COLO668 (cell line): ENCODE measurements around the gene ESF1.
"Not testable (repeated sequence)": the region's sequence is repeated elsewhere in the genome, so short reads cannot be mapped to it uniquely, and the experiment has no call there.

Source experiments
- DNase-seq: peaks from one replicate; lab custom pipeline; 2025; ENCODE audit not compliant: unreplicated experiment; lab: John Stamatoyannopoulos, UW

Gene ESF1

DNA sequence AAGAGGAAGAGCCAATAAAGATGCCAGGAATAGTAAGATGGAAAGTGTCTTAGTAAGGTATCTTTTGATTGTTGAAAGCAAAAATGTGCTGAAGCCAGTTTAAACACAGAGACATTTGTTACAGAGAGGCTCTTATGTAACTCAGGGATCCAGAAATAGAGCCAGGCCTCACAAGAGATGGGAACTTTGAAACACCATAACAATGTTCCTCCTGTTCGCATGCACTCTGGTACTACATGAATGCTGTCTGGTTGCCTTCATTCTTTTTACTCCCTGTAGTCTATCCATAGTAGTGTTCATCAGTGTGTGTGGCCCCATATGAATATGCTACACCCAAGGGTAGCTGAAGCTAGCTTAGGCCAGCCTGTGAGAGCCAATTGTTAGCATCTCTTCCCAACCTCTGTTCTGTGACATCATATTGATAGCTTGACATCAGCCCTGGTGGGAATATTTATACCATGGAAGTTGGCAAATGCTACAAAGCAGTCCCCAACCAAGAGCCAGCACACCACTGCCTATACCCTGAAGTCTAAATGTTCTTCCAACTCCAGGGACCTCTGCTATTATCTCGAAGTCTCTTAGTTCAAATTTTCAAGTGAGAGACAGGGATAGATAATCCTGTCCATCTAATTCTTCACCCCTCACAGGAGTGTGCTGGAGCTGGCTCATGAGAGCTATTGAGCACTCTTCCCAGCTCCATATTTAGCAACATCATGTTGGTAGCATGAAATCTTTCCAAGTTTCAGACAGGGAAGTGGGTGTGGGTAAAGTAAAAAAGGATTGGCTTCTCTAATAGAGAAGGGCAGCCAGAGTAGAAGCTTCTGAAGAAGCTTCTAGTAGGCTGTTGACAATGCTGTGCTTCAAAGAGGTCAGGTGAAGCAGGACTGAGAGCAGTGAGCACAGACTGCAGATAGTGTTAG lies 7.1 kb upstream of the ESF1 start:
- no peak for DNase-seq

DNA sequence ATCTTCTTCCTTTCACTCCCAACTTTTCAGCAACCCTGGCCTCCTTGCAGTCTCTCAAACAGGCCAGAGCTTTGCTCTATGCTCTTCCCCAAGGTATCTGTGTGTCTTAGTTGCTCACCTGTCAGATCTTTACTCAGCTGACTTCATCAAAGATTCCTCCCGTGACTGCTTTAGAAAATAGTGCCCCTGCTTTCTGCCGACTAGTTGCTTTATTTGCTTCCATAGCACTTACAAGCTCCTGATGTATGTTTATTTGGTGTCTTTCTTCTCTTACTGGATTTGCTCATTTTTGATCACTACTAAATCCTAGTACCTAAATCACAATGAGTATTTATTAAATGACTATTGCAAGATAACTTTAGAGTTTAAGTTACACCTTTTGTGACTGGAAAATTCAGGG lies 6.0 kb upstream of the ESF1 start:
- no peak for DNase-seq

DNA sequence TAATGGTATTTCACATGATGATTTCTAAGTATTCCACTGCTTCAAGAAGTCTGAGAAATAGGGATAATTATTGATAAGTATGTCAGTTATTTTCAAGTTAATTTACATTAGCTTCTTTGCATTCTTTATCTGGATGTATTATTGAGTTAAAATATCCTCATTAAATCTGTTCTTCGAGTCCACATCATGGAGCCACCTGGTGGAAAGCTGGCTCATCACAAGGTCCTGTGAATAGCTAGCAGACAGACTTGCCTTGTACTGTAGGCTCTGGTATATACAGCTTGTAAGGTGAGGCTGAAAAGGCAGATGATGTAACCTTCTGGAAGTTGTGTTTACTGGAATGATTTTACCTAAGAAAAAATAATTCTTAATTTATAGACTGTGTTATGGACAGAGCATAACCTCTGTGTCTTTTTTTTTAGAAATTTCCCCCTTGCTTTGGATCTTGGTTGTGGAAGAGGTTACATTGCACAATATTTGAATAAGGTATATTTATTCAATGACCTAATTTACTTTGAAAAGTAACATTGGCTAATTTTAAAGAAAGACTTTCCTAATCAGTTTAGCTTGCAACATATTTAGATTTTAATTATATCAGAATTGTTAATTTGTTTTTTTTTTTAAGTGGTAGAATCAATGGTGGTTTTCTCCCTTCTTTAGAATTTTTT lies 3.6 kb upstream of the ESF1 start:
- peak; percentile 53 for DNase-seq

DNA sequence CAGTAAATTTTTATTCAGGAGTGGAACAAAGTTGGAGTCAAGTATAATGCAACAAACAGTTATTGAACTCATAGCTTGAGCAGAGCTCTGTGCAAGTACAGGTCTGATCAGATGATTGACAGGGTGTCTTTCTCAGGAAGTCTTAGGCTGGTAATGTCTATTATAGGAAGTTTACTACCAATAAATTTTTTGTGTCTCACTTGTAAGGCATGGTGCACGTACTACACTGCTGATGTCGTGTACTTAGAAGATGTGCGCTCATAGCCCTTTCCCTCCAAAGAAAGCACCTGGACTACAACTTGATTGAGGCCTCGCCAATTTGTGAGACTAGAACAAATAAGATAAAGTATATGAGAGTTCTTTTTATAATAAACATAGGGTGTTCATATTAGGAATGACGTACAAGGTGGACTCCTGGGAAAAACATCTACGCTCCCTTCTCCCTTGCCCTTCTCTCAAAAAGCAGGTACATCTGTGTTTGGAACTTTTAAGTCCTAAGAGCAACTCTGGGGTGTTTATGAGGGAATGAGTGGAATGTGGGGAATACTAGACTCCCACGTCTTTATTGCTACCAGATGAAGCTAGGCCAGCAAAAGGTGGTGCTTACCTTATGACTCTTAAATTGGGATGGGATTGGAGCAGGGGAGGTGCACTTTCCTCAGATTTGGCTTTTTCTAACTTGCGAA lies 1.6 kb upstream of the ESF1 start:
- no peak for DNase-seq

DNA sequence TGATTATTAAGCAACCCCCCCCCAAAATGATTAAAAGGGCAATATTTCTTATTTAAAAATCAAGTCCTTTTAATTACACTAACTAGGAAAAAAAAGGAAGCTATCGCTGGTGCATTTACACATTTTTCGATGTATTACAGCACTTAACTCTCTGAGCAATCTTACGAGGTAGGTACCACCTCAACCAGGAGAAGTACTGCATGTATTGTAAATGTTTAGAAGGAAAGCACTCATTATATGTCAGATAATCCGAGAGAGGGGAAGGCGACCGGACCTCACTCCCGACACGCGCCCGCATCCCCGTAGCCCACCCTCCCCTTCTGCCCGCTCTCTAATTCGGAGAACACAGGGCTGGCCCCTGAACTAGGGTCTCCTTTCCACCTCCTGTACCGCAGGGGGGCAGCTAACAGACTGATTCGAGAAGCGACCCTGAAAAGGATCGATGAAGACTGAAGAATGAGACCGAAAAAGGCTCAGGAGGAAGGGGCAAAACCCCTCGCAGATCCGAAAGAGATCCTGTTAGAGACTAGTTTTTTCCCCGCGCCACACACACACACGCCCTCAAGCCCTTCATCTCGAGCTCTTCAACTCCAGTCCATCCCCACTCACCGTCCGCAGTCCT lies 337 bp downstream of the ESF1 start:
- no peak for DNase-seq

DNA sequence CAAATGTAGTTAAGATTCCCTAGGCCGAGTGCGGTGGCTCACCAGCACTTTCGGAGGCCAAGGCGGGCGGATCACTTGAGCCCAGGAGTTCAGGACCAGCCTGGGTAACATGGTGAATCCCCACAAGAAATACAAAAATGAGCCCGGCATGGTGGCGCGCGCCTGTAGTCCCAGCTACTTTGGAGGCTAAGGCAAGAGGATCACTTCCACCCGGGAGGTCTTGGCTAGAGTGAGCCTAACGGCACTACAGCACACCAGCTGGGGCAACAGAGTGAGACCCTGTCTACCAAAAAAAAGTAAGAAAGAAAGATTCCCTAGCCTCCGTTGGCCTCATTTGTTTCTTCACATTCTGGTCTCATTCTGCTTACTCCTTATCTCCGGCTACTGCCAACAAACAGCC lies 1.2 kb downstream of the ESF1 start:
- DNase-seq: no peak

DNA sequence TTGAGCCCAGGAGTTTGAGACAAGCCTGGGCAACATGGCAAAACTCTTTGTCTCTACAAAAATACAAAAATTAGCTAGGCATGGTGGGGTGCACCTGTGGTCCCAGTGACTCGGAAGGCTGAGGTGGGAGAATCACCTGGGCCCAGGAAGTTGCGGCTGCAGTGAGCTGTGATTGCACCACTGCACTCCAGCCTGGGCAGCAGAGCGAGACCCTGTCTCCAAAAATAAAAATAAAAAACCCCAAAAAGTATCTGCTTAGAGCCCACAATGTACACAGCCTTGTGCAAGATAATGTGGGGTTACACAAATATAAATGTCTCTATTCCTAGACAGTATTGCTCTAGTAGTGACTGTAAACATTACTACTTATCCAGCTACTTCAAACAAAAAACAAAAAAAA lies 5.9 kb downstream of the ESF1 start:
- DNase-seq: no peak

DNA sequence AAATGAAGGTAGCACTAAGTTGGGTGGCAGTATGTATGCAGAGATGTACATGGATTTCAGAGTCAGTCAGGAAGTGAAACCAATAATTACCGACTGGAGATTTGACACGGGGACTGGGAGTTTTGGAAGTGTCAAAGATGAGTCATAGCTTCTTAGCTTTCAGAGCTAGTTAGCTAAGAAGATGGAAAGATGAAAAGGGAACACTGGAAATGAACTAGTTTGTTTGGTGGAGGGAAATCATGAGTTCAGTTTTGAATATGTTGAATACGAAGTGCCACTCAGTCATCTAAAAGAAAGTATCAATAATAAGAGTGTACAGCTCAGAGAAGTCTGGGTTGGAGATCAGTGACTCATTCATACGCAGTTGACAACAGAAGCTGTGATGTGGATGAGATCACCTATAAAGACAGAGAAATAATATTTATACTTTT lies 7.5 kb downstream of the ESF1 start:
- no peak for DNase-seq

DNA sequence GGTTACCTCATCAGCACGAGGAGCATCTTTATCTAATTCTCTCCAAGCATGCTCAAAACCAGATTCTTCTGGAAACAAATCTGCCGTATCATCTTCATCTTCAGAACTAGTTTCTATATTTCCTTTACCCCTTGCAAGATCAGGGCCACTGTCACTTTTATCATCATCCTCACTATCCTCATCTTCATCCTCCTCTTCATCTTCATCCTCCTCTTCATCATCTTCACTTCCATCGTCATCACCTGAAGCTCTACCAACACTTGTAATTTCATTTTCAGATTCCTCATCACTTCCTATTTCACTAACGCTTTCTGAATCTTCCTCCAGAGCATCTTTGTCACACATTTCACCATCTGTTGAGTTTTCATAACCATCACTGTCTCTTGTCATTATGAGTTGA lies 8.9 kb downstream of the ESF1 start:
- DNase-seq: no peak

DNA sequence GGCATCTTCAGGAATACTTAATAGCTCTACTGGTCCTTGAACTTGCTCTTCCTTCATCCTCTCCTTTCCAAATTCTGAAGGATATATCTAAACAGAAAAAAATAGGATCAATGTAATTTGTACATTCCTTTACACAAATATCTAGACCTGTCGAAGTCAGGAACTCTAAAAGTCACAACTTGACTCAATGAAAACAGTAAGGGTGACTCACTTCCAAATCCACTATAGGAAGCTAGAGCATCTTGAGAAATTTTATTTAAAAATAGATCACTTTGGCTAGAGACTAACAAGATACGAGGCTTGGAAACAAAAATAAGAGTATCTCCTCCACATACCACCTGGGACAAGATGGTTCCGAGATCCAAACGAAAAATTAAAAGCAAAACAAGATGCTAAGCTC lies 12.2 kb downstream of the ESF1 start:
- no peak for DNase-seq

DNA sequence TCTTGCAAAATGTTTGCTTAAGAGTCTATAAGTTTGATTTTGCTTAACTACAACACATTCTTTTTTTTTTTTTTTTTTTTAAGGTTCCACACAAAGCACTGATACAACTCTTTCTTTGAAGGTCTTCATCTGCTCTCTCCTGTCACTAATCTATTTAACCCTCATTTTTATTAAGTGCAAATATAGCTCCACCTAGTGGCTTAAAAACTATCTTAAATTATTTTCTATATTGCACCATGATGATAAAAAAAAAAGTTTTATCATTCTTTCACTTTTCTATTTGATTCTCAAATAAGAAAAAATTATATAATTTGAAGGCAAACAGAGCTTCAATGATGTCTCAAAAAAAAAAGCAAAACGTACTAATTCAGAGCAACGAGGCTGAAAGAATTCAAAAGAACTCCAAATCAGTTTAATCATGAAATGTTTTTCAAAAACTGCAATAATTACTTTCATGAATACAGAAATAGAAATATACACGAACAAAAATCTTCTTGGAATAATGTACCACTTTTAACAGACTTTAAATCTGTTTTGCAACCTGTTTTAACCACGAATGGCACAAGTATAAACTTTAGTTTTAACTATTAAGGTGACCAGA lies 12.8 kb downstream of the ESF1 start:
- no peak for DNase-seq

DNA sequence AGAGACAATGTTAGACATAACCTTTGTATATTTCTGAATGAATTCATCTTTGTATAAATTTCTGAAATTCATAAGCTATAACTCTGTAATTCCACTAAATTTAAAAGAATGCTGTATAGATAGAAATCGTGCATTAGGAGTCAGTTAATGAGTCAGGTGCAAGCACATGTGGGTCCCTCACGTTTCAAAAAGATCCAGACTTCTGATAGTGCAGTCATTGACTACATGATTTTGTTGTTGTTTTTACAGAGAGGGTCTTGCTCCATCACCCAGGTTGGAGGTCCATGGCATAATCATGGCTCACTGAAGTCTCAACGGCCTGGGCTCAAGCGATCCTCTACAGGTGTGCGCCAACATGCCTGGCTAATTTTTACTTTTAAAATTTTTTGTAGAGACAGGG lies 14.6 kb downstream of the ESF1 start:
- DNase-seq: no peak

DNA sequence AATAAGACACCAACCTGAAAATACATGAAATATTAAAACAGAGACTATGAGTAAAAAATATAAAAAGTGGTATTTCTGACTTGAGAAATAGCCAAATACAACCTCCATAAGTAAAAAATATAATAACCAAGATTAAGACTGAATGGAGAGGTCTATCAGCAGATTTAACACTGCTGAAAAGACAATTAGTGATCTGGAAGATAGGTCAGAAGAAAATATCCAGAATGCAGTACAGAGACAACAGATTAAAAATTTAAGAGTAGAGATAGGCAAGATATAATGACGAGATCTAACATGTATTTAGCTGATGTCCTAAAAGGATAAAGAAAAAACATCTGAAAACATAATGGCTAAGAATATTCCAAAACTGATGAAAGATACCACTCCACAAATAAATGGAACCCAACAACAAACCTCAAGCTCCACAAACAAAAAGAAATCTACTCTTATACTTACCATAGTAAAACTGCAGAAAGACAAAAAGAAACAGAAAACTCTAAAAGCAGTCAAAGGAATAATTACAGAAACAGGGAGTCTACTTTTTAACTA lies 18.8 kb downstream of the ESF1 start:
- no peak for DNase-seq

DNA sequence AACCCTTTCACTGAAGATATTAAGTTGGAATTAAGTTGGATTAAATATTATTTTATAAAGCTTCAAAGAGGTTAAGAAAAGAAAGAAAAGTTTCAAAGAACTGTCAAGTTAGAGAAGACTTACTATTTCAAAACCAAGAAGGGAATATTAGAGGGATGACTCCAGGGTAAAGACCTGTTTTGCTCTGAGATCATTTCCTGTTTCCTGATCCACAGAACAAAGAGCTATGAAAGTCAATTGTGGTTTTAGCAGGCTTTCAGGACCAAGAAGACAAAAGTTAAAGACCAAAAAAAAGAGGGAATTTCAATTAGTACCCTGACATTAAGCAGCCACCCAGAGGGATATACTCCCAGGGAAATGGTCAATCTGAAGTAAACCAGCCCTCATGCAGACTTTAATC lies 19.4 kb downstream of the ESF1 start:
- no peak for DNase-seq

DNA sequence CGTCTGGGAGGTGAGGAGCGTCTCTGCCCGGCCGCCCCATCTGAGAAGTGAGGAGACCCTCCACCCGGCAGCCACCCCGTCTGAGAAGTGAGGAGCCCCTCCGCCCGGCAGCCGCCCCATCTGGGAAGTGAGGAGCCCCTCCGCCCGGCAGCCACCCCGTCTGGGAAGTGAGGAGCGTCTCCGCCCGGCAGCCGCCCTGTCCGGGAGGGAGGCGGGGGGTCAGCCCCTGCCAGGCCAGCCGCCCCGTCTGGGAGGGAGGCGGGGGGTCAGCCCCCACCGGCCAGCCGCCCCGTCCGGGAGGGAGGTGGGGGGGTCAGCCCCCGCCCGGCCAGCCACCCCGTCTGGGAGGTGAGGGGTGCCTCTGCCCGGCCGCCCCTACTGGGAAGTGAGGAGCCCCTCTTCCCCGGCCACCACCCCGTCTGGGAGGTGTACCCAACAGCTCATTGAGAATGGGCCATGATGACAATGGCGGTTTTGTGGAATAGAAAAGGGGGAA lies 24.2 kb downstream of the ESF1 start:
- not testable (repeated sequence) for DNase-seq

DNA sequence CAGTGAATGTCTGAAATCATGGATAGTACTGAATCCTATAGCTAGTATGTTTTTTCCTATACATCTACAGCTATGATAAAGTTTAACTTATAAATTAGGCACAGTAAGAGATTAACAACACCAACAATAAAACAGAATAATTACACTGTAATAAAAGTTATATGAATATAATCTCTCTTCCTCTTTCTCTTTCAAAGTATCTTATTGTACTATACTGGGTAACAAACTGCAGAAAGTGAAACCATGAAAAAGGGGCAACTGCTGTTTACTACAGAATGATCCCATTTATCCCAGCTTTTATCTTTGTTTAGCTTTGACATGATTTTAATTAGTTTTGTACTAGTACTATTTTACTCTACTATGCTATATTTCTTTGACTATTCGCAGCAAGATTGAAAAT lies 25.8 kb downstream of the ESF1 start:
- no peak for DNase-seq

DNA sequence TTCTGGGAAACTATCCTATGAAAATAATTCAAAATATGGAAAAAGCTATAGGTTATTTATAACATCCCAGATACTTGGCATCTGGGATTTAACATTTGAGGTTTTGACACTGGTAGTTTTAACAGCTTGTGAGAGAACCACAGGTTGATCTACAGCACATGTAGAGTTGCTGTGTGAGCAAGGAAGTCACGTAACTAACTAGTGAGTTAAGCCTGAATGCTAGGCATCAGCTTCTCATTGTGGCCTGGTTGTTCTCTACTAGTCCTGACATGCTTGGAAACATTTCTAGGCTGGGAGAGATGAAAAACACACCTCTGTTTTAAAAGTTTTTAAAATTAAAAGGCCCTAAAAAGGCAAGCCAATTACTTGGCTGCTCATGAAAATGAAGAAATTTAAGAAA lies 28.2 kb downstream of the ESF1 start:
- DNase-seq: no peak

DNA sequence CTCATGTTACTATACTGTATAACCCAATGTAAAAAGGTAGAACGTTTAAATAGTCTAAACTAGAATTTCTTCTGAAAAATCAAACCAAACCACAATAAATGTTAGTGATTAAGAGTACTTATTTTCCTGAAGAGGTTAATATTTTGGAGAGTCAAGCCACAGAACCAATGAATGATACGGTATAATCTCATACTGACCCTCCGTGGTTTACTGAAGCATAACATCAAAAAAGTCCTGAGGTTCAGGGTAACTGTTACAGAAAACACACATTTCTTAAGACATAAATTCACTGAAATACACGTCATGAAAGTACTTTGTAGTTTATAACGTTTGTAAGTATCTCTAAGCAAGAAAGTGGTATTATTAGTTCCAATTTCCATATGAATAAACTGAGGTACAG lies 28.9 kb downstream of the ESF1 start:
- DNase-seq: no peak

DNA sequence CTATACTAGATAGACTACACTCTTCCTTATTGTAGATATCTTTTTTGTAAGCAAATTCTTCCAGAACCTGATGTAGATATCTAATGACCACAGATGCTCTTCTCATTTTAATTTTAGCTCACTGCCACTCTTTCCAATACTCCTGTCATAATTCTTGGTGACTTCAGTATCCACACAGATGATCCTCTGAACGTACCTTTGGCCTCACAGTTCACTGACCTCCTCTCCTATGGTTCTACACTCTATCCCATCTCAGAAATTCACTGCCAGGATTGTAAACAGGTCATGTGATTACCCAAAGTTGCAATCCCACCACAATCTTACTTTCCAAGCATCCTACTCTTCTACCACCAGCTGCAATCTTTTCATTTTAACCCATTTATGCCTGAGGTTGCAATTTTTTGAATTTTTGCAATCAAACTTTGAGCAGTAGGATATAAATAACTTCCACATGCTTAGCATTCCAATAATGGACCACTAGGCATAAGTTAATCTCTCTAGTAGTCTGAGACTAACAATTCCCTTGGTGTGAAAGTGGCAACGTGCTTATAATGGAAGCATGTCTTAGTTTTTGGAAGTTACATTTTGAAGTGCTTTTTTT lies 31.2 kb downstream of the ESF1 start:
- DNase-seq: no peak

DNA sequence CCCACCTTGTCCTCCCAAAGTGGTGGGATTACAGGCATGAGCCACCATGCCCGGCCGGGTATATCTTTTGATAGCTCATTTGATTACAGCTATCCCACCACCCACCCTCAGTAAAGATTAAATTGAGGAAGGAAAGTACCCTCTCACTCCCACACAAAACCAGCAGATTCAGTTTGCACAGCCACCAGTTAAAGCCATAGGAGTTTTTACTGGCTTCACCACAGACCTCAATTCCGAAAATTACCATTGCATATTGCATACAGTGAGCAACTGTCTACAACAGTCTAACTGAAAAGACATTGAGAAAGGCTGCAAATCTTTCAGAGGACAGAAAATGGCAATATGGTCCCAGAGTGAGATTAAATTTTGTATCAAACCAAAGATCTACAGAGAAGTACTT lies 34.9 kb downstream of the ESF1 start:
- no peak for DNase-seq
